Adrenal gland (tissue), 5 donors: ENCODE measurements around the gene REXO1.
A peak's percentile ranks its signal among the peaks of the same experiment; 100 is the strongest.

Experiments used
- CTCF ChIP-seq, 6 experiments: fragments of 450-650 bp in 4 of 6; fragments of 200-600 bp in 2 of 6; sonication (generic) in 1 of 6; IDR thresholded peaks; 1 replicate in 5 of 6; 2 replicates in 1 of 6; pipeline versions ENCODE4 v1.5.1 to v1.8.0; 2016 to 2021; ENCODE audit warnings: antibody characterized with exemption in 6 of 6, mild to moderate bottlenecking in 2 of 6, moderate library complexity in 1 of 6
- POLR2A ChIP-seq, 2 donors: fragments of 450-650 bp; IDR thresholded peaks; one replicate each; pipeline ENCODE4 v1.6.1; 2017; ENCODE audit warnings: antibody characterized with exemption in 2 of 2, mild to moderate bottlenecking in 2 of 2, moderate library complexity in 1 of 2
- donor health status: DM: no; HTN: no; CAD: no.

GRCh38 chr19:1850809-1851653 lies 2.7 kb upstream of the REXO1 start:
- no peak for TF ChIP-seq POLR2A (IDR thresholded peaks at IDR 0.05)
- TF ChIP-seq CTCF (IDR thresholded peaks at IDR 0.05) = peak in 1 of 6 experiments; percentile 5
